GM19238 (cell line): Measurements from ENCODE around the gene CDK11A.
"Not testable (repeated sequence)": the region's sequence is repeated elsewhere in the genome, so short reads cannot be mapped to it uniquely, and the experiment has no call there.

ENCODE experiments used
- DNase-seq: peaks from one replicate; pipeline ENCODE4 v3.0.0; 2011; ENCODE audit warnings: low spot score; ENCODE audit not compliant: insufficient read length

The CDK11A gene

DNA sequence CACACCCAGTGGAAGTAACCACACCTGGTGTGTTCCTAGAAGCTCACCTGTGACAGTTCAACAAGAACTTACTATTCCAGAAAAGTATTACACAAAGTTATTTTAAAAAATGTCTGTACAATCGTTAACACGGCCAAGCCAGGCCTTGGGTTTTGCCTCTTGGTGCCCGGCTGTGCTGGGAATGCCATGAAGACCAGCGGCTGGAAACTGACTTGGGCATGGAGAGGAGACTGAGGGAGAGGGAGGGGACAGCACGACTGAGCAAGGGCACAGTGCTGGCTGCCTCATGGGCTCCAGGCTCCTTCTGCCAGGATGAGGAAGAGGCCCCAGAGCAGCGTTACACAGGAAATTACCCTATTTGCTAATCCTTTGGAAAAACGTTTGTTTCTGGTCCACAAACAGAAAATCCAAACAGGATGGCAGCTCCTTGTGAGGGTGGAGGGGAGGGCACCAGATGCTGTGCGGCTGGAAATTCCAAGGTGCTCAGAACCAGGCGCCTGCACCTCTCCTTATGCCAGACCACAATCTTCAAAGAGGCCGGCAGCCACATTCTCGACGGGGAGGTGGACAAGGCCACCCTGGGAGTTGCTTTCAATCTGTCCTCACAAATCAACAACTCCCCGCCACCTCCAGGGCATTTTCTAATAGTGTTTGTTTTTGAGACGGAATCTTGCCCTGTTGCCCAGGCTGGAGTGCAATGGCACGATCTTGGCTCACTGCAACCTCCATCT, 61.2 kb downstream of the CDK11A start:
- not testable (repeated sequence) for DNase-seq

- not testable (repeated sequence) for DNase-seq
Observed at GRCh38 chr1:1662392-1662791, 61.8 kb downstream of the CDK11A start.

DNA sequence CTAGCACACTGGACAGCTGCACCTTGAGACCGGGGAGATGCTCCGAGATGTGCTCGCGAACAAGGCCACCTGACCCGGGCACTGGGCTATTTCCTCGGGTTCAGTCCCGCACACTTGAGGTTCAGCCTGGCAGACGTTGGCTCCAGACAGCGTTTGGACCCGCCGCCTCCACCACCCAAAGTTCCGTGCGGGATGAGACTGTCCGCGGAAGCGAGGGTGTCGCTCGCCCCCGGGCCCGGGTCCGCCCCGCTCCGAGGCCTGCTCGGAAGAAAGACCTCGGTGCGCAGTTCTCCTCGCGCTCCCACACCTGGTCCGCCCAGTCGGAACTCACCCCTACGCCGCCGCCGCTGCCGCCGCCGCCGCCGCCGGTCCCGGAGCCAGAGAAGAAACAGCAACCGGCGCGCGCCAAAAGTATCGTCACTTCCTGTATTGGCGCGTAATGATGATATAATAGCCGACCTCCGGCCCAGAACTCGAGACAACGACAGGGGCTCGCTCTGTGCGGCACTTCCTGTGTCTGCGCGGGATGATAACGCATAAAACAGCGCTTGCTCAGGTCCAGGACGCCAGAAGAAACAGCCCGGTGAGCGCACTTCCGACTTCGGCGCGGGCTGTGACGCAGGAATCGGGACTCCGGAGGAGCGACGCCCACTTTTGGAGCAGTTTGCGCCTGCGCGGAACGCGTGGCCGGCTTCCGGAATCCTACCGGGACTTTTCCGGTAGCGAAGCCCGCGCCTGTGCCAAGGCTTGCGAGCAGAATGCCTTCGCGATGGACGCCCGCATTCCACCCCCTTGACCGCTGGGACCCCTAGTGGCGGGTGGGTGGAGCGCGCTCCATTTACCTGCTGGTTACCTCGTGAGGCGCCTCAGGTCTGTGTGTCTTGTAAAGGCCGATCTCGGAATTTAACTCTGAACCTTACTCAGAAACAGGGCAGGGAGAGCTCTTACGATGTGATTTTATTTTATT, 65.3 kb downstream of the CDK11A start, which contains the start of gene CDK11B:
Gene CDK11B, minus strand, starts transcription at position 422 of the 967 bp plus-strand sequence. CDS start 1,519 bp downstream, outside the sequence.
- peak; percentile 87 for DNase-seq
